GM12891 (cell line): ENCODE results near the gene SMAGP.

Source experiments
- POLR2A ChIP-seq: IDR thresholded peaks from 2 replicates; pipeline ENCODE4 v1.6.1; 2011; ENCODE audit warnings: low read depth, low read length, control low read depth
- POLR2AphosphoS5 ChIP-seq: IDR thresholded peaks from 2 replicates; pipeline ENCODE4 v1.6.1; 2011; ENCODE audit warnings: low read depth, low read length, control low read depth
- SPI1 ChIP-seq: IDR thresholded peaks from 2 replicates; pipeline ENCODE4 v1.6.1; 2011; ENCODE audit warnings: low read depth, low read length, control low read depth

DNA sequence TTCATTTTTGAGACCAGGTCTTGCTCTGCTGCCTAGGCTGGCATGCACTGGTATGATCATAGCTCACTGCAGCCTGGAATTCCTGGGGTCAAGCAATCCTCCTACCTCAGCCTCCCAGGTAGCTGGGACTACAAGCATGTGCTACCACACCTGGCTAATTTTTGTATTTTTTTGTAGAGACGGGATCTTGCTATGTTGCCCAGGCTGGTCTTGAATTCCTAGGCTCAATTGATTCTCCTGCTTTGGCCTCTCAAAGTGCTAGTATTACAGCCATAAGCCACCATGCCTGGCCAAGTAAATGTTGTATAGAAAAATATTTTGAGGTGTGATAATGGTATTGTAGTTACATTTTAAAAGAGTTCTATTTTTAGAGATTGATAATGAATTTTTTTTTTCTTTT lies 41.2 kb upstream of the SMAGP start:
- no peak for TF ChIP-seq POLR2A
- TF ChIP-seq POLR2AphosphoS5 = no peak
- TF ChIP-seq SPI1 = no peak
